GM23338 (cell line): ENCODE data around the gene COA6. TPM values are rescaled to one million over a fixed set of nuclear protein-coding genes. Genes with fewer than 3 reads are reported as not detected.

Source experiments
- ATAC-seq: fragments of 200-7000 bp; cut with Tn5 transposase; 3 replicates; pipeline ENCODE4 v1.9.1; 2020
- DNase-seq: peaks from one replicate; pipeline ENCODE4 v3.0.0-alpha.2; 2015; ENCODE audit warnings: low spot score
- H2AFZ ChIP-seq: fragments of 200-600 bp; sonication (generic); 2 replicates; pipeline ENCODE4 v1.8.0; 2016; ENCODE audit warnings: antibody characterized with exemption, mild to moderate bottlenecking, moderate library complexity
- H3F3A ChIP-seq: fragments of 200-600 bp; sonication (generic); replicated peaks from 2 replicates; pipeline ENCODE4 v1.8.0; 2017; ENCODE audit warnings: antibody characterized with exemption, mixed run types, low read depth
- H3K27ac ChIP-seq: fragments of 200-600 bp; sonication (generic); 2 replicates; pipeline ENCODE4 v1.6.1; 2016; ENCODE audit warnings: low read depth
- H3K27me3 ChIP-seq: fragments of 200-600 bp; sonication (generic); 2 replicates; pipeline ENCODE4 v1.8.0; 2016; ENCODE audit warnings: mild to moderate bottlenecking, mixed run types, moderate library complexity; ENCODE audit not compliant: insufficient read depth
- H3K36me3 ChIP-seq: fragments of 200-600 bp; sonication (generic); 2 replicates; pipeline ENCODE4 v1.8.0; 2016; ENCODE audit warnings: mild to moderate bottlenecking; ENCODE audit not compliant: insufficient read depth
- H3K4me1 ChIP-seq: fragments of 200-600 bp; sonication (generic); 2 replicates; pipeline ENCODE4 v1.8.0; 2016; ENCODE audit warnings: mild to moderate bottlenecking, moderate library complexity; ENCODE audit not compliant: insufficient read depth
- H3K4me2 ChIP-seq: fragments of 200-600 bp; sonication (generic); 2 replicates; pipeline ENCODE4 v1.7.1; 2017; ENCODE audit warnings: mixed run types
- H3K4me3 ChIP-seq: fragments of 200-600 bp; sonication (generic); 2 replicates; pipeline ENCODE4 v1.6.1; 2016; ENCODE audit warnings: mixed run types
- H3K79me2 ChIP-seq: fragments of 200-600 bp; sonication (generic); replicated peaks from 2 replicates; pipeline ENCODE4 v1.8.0; 2017; ENCODE audit warnings: mild to moderate bottlenecking; ENCODE audit not compliant: insufficient read depth
- H3K9me2 ChIP-seq: fragments of 200-600 bp; sonication (generic); 2 replicates; pipeline ENCODE4 v1.8.0; 2017; ENCODE audit not compliant: insufficient read depth
- H4K20me1 ChIP-seq: fragments of 200-600 bp; sonication (generic); replicated peaks from 2 replicates; pipeline ENCODE4 v1.8.0; 2017; ENCODE audit warnings: mild to moderate bottlenecking; ENCODE audit not compliant: insufficient read depth
- H3K27ac Mint-ChIP-seq: 2 replicates; pipeline ENCODE4 v1.8.0; 2020; ENCODE audit warnings: inconsistent platforms, mild to moderate bottlenecking, moderate library complexity, mixed read lengths
- H3K27me3 Mint-ChIP-seq: 3 replicates; pipeline ENCODE4 v1.8.0; 2022; ENCODE audit warnings: low read depth, mild to moderate bottlenecking, moderate library complexity, mixed read lengths, inconsistent platforms; ENCODE audit not compliant: insufficient read depth, poor library complexity
- H3K36me3 Mint-ChIP-seq: 3 replicates; pipeline ENCODE4 v1.8.0; 2021; ENCODE audit warnings: low read depth, mild to moderate bottlenecking, inconsistent platforms, moderate library complexity, mixed read lengths
- H3K4me1 Mint-ChIP-seq: 3 replicates; pipeline ENCODE4 v1.8.0; 2020; ENCODE audit warnings: mild to moderate bottlenecking, inconsistent platforms, mixed read lengths
- H3K4me3 Mint-ChIP-seq: 3 replicates; pipeline ENCODE4 v1.8.0; 2021; ENCODE audit warnings: moderate library complexity, mild to moderate bottlenecking, inconsistent platforms, mixed read lengths
- H3K9me3 Mint-ChIP-seq: 3 replicates; pipeline ENCODE4 v1.8.0; 2020; ENCODE audit warnings: moderate library complexity, mild to moderate bottlenecking, inconsistent platforms, mixed read lengths
- EZH2 ChIP-seq: fragments of 200-600 bp; sonication (generic); IDR thresholded peaks from one replicate; pipeline ENCODE4 v1.8.0; 2017; ENCODE audit warnings: antibody characterized with exemption, mild to moderate bottlenecking, low read depth; ENCODE audit not compliant: unreplicated experiment
- EZH2phosphoT487 ChIP-seq: fragments of 200-600 bp; sonication (generic); IDR thresholded peaks from one replicate; pipeline ENCODE4 v1.8.1; 2018; ENCODE audit warnings: antibody characterized with exemption; ENCODE audit not compliant: unreplicated experiment
- JUNB ChIP-seq: IDR thresholded peaks from one replicate; pipeline ENCODE4 v1.6.1; 2016; ENCODE audit warnings: antibody characterized with exemption; ENCODE audit not compliant: unreplicated experiment
- POLR2AphosphoS5 ChIP-seq: IDR thresholded peaks from 2 replicates; pipeline ENCODE4 v1.6.1; 2016; ENCODE audit warnings: antibody characterized with exemption, low read depth
- ZNF114 ChIP-seq: fragments of 250-450 bp; sonication (Bioruptor Pico); IDR thresholded peaks from 2 replicates; pipeline ENCODE4 v1.5.0; 2020; ENCODE audit warnings: mild to moderate bottlenecking, moderate library complexity
- ZNF331 ChIP-seq: fragments of 250-450 bp; sonication (Bioruptor Pico); IDR thresholded peaks from 2 replicates; pipeline ENCODE4 v1.5.0; 2020; ENCODE audit warnings: low read depth, mild to moderate bottlenecking, moderate library complexity
- polyA plus RNA-seq: library from polyadenylated mRNA; unstranded; fragments of >200 nt; fragmentation: Nextera tagmentation; extraction: Ambion mirVana; gene quantifications from 2 replicates; pipeline ENCODE4 v1.2.1, GENCODE V29; 2016
- total RNA-seq: library from RNA; depleted of rRNA; stranded (reverse); fragments of >200 nt; shearing (Covaris generic); gene quantifications from 2 replicates; pipeline ENCODE4 v1.2.3, GENCODE V29; 2014
- TF ChIP-seq, protein P1 (sequence below): fragments of 250-450 bp; sonication (Bioruptor Pico); IDR thresholded peaks from 2 replicates; pipeline ENCODE4 v1.5.0; 2020; ENCODE audit warnings: mild to moderate bottlenecking, moderate library complexity
- TF ChIP-seq, protein P2 (sequence below): IDR thresholded peaks from 2 replicates; pipeline ENCODE4 v1.6.1; 2016; ENCODE audit warnings: antibody characterized with exemption

Gene COA6
- total and polyA plus RNA-seq, 2 experiments from 2014 or later = 20.7 to 156 TPM

DNA sequence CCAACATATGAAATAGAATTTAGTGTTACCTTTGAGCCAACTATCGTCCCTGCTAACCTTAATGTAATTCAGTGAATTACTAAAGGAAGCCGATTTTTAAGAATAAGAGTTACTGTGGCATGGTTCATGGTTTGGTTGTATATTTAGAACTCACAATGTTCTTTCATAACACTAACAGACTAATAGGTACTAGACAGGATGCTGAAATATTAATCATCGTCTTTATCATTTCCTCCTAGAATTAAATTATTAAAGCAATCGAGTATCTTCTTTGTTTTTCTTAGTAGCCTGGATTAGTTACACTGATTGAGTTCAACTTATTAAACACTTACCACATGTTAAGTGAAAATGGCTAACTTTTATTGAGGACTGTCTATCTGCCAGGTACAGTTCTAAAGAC is 58.0 kb downstream of the COA6 start (continued):
- TF ChIP-seq, protein P1, sequence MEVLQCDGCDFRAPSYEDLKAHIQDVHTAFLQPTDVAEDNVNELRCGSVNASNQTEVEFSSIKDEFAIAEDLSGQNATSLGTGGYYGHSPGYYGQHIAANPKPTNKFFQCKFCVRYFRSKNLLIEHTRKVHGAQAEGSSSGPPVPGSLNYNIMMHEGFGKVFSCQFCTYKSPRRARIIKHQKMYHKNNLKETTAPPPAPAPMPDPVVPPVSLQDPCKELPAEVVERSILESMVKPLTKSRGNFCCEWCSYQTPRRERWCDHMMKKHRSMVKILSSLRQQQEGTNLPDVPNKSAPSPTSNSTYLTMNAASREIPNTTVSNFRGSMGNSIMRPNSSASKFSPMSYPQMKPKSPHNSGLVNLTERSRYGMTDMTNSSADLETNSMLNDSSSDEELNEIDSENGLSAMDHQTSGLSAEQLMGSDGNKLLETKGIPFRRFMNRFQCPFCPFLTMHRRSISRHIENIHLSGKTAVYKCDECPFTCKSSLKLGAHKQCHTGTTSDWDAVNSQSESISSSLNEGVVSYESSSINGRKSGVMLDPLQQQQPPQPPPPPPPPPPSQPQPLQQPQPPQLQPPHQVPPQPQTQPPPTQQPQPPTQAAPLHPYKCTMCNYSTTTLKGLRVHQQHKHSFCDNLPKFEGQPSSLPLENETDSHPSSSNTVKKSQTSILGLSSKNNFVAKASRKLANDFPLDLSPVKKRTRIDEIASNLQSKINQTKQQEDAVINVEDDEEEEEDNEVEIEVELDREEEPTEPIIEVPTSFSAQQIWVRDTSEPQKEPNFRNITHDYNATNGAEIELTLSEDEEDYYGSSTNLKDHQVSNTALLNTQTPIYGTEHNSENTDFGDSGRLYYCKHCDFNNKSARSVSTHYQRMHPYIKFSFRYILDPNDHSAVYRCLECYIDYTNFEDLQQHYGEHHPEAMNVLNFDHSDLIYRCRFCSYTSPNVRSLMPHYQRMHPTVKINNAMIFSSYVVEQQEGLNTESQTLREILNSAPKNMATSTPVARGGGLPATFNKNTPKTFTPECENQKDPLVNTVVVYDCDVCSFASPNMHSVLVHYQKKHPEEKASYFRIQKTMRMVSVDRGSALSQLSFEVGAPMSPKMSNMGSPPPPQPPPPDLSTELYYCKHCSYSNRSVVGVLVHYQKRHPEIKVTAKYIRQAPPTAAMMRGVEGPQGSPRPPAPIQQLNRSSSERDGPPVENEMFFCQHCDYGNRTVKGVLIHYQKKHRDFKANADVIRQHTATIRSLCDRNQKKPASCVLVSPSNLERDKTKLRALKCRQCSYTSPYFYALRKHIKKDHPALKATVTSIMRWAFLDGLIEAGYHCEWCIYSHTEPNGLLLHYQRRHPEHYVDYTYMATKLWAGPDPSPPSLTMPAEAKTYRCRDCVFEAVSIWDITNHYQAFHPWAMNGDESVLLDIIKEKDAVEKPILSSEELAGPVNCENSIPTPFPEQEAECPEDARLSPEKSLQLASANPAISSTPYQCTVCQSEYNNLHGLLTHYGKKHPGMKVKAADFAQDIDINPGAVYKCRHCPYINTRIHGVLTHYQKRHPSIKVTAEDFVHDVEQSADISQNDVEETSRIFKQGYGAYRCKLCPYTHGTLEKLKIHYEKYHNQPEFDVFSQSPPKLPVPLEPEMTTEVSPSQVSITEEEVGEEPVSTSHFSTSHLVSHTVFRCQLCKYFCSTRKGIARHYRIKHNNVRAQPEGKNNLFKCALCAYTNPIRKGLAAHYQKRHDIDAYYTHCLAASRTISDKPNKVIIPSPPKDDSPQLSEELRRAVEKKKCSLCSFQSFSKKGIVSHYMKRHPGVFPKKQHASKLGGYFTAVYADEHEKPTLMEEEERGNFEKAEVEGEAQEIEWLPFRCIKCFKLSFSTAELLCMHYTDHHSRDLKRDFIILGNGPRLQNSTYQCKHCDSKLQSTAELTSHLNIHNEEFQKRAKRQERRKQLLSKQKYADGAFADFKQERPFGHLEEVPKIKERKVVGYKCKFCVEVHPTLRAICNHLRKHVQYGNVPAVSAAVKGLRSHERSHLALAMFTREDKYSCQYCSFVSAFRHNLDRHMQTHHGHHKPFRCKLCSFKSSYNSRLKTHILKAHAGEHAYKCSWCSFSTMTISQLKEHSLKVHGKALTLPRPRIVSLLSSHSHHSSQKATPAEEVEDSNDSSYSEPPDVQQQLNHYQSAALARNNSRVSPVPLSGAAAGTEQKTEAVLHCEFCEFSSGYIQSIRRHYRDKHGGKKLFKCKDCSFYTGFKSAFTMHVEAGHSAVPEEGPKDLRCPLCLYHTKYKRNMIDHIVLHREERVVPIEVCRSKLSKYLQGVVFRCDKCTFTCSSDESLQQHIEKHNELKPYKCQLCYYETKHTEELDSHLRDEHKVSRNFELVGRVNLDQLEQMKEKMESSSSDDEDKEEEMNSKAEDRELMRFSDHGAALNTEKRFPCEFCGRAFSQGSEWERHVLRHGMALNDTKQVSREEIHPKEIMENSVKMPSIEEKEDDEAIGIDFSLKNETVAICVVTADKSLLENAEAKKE (CRISPR knock-in tag) = no peak
- no peak for TF ChIP-seq EZH2phosphoT487
- no peak for TF ChIP-seq POLR2AphosphoS5
- TF ChIP-seq ZNF114 (CRISPR knock-in tag) = no peak

DNA sequence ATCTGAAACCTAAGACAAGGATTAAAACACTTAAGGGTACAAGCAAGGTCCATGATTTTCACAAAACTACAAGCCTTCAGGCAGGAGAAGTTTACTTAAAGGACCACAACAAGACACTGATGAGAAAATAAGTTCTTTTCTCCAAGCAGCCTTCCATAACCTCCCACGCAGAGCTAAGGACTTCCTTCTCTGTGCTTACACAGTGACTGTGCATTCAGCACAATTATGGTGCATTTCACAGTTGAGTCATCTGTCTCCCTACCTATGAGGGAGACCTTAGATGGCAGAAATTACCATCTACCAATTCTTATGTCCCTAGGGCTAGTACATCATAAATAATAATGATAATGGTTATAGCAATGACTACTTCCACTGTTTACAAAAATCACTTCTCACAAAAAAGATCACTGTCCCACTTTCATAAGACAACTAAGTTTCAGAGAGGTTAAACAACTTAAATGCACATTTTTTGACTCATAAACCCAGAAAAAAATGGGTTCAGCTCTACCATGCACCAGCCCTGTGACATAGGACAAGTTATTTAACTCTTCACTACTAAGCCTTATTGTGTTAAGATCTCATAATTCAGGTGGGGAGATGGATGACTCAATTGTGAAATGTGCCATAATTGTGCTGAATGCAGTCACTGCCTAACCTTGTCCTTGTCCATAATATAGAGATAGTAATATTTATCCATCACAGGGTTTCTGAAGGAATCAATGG is 60.5 kb downstream of the COA6 start:
- Histone ChIP-seq H4K20me1 (no peaks in the 10 kb centered on the region), H3K27me3 (no peaks in the 10 kb centered on the region), H3K9me2 (no peaks in the 10 kb centered on the region), H3K27ac (no peak overlapping the region), H3K4me1 (no peaks in the 10 kb centered on the region), H3K79me2 (no peaks in the 10 kb centered on the region), H3F3A (no peaks in the 10 kb centered on the region), H3K4me2 (no peak overlapping the region), H3K36me3 (peaks cover 8% of the 10 kb centered on the region; the same call in 1 of the 2 replicates), H2AFZ (no peak overlapping the region), H3K4me3 (no peak overlapping the region)
- Mint-ChIP-seq H3K27me3 (no peaks in the 10 kb centered on the region), H3K4me3 (no peak overlapping the region), H3K27ac (no peak overlapping the region), H3K4me1 (no peaks in the 10 kb centered on the region), H3K9me3 (no peaks in the 10 kb centered on the region), H3K36me3 (peaks cover 28% of the 10 kb centered on the region)
- no peak for DNase-seq
- no peak for ATAC-seq
- TF ChIP-seq, protein P2, sequence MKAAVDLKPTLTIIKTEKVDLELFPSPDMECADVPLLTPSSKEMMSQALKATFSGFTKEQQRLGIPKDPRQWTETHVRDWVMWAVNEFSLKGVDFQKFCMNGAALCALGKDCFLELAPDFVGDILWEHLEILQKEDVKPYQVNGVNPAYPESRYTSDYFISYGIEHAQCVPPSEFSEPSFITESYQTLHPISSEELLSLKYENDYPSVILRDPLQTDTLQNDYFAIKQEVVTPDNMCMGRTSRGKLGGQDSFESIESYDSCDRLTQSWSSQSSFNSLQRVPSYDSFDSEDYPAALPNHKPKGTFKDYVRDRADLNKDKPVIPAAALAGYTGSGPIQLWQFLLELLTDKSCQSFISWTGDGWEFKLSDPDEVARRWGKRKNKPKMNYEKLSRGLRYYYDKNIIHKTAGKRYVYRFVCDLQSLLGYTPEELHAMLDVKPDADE = no peak
- TF ChIP-seq EZH2phosphoT487 (no peak), POLR2AphosphoS5 (no peak), ZNF114 (CRISPR knock-in tag) (no peak), ZNF331 (CRISPR knock-in tag) (no peak), JUNB (no peak), EZH2 (no peak)
